H1 (cell line): ENCODE results near the gene EPM2A. TPM values are rescaled to one million over a fixed set of nuclear protein-coding genes. Genes with fewer than 3 reads are reported as not detected.

Experiments
- polyA plus RNA-seq, 7 experiments: library from polyadenylated mRNA; depleted of rRNA in 3 of 7; stranded (reverse) in 5 of 7; unstranded in 2 of 7; fragments of >200 nt in 5 of 7; fragments of 200-250 nt in 2 of 7; gene quantifications; 1 replicate in 5 of 7; 2 replicates in 1 of 7; 4 replicates in 1 of 7; pipeline versions ENCODE4 v1.2.1 to v1.2.3, GENCODE V29; 2011 to 2013; ENCODE audit warnings: missing spikeins in 2 of 7, mixed read lengths in 2 of 7
- total RNA-seq: library from RNA; stranded (reverse); fragmentation: NEBNext Ultra II Directional; extraction: Animal tissue kit (Norgen Biotek cat#: 25700); gene quantifications from 2 replicates; pipeline ENCODE4 v1.2.1, GENCODE V29; 2021
- TF ChIP-seq, protein P1 (sequence below): IDR thresholded peaks from 2 replicates; pipeline ENCODE4 v1.6.1; 2012; ENCODE audit warnings: low read length, inconsistent platforms

EPM2A gene
- total and polyA plus RNA-seq, 2 of the 8 experiments (the other 6 are each of a cell fraction or from before 2014, with no cell fraction given), result 2.3 to 6.2 TPM

DNA sequence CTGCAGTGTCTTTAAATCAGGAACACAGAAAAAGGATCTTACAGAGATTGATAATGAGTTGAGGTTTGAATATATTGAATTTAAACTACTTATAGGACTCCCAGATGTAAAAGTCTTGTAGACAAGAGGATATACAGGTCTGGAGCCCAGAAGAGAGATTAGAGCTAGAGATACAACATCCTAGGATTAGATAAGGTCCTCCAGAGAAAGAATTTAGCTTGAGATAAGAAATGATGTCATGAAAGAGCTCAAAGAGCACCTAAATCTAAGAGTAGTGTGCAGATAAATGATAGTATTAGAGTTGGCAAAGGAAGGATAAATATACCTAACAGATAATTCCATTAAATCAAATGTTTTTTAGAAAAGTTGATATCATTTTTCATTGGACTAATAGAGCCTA is 23.9 kb downstream of the EPM2A start (continued):
- TF ChIP-seq, protein P1, sequence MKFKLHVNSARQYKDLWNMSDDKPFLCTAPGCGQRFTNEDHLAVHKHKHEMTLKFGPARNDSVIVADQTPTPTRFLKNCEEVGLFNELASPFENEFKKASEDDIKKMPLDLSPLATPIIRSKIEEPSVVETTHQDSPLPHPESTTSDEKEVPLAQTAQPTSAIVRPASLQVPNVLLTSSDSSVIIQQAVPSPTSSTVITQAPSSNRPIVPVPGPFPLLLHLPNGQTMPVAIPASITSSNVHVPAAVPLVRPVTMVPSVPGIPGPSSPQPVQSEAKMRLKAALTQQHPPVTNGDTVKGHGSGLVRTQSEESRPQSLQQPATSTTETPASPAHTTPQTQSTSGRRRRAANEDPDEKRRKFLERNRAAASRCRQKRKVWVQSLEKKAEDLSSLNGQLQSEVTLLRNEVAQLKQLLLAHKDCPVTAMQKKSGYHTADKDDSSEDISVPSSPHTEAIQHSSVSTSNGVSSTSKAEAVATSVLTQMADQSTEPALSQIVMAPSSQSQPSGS, result no peak
